H1 (cell line): Measurements from ENCODE around the gene LGALS4. TPM values are rescaled to one million over a fixed set of nuclear protein-coding genes. Genes with fewer than 3 reads are reported as not detected.
A peak's percentile ranks its signal among the peaks of the same experiment; 100 is the strongest.

Source experiments
- ATF2 ChIP-seq: IDR thresholded peaks from 2 replicates; pipeline ENCODE4 v1.6.1; 2012; ENCODE audit warnings: low read length, inconsistent platforms
- BCL11A ChIP-seq, 2 experiments: IDR thresholded peaks; one replicate each; pipeline ENCODE4 v1.6.1; 2011; ENCODE audit warnings: low read depth in 2 of 2, low read length in 2 of 2, mild to moderate bottlenecking in 2 of 2
- CREB1 ChIP-seq: IDR thresholded peaks from 2 replicates; pipeline ENCODE4 v1.6.1; 2012; ENCODE audit warnings: inconsistent platforms
- FOSL1 ChIP-seq: IDR thresholded peaks from 2 replicates; pipeline ENCODE4 v1.6.1; 2011; ENCODE audit warnings: mild to moderate bottlenecking, low read depth, low read length, moderate library complexity; ENCODE audit not compliant: insufficient read depth
- MAX ChIP-seq: IDR thresholded peaks from 2 replicates; pipeline ENCODE4 v1.6.1; 2012; ENCODE audit warnings: inconsistent platforms
- NRF1 ChIP-seq: IDR thresholded peaks from 2 replicates; pipeline ENCODE4 v1.6.1; 2011; ENCODE audit warnings: mild to moderate bottlenecking, low read depth, low read length, improper control_type of control experiment
- POLR2AphosphoS5 ChIP-seq: IDR thresholded peaks from 2 replicates; pipeline ENCODE4 v1.6.1; 2011; ENCODE audit warnings: low read depth, low read length
- RAD21 ChIP-seq, 2 experiments: IDR thresholded peaks in 1 of 2; conservative IDR thresholded peaks in 1 of 2; 2 replicates each; pipeline ENCODE4 v1.6.1; 2011; ENCODE audit warnings: low read depth in 2 of 2, low read length in 2 of 2, improper control_type of control experiment in 1 of 2, inconsistent platforms in 1 of 2, mild to moderate bottlenecking in 1 of 2, moderate library complexity in 1 of 2
- RFX5 ChIP-seq: IDR thresholded peaks from 2 replicates; pipeline ENCODE4 v1.6.1; 2011; ENCODE audit warnings: low read depth, low read length, improper control_type of control experiment, borderline replicate concordance
- RXRA ChIP-seq: IDR thresholded peaks from 2 replicates; pipeline ENCODE4 v1.6.1; 2011; ENCODE audit warnings: low read depth, mild to moderate bottlenecking, low read length, moderate library complexity; ENCODE audit not compliant: insufficient read depth
- SIN3A ChIP-seq, 2 experiments: IDR thresholded peaks in 1 of 2; conservative IDR thresholded peaks in 1 of 2; 2 replicates each; pipeline ENCODE4 v1.6.1; 2011 to 2012; ENCODE audit warnings: low read length in 2 of 2, improper control_type of control experiment in 1 of 2, low read depth in 1 of 2, mild to moderate bottlenecking in 1 of 2
- TAF7 ChIP-seq: optimal IDR thresholded peaks from 2 replicates; pipeline ENCODE3; 2011; ENCODE audit warnings: low read depth, mild to moderate bottlenecking, inconsistent platforms, low read length, moderate library complexity, borderline replicate concordance
- TBP ChIP-seq: IDR thresholded peaks from 2 replicates; pipeline ENCODE4 v1.6.1; 2011; ENCODE audit warnings: low read depth, low read length, improper control_type of control experiment
- TEAD4 ChIP-seq: IDR thresholded peaks from 2 replicates; pipeline ENCODE4 v1.6.1; 2012; ENCODE audit warnings: low read depth, low read length, inconsistent platforms, mixed read lengths
- USF2 ChIP-seq: IDR thresholded peaks from 2 replicates; pipeline ENCODE4 v1.6.1; 2011; ENCODE audit warnings: low read length, improper control_type of control experiment
- polyA plus RNA-seq, 7 experiments: library from polyadenylated mRNA; depleted of rRNA in 3 of 7; stranded (reverse) in 5 of 7; unstranded in 2 of 7; fragments of >200 nt in 5 of 7; fragments of 200-250 nt in 2 of 7; gene quantifications; 1 replicate in 5 of 7; 2 replicates in 1 of 7; 4 replicates in 1 of 7; pipeline versions ENCODE4 v1.2.1 to v1.2.3, GENCODE V29; 2011 to 2013; ENCODE audit warnings: missing spikeins in 2 of 7, mixed read lengths in 2 of 7
- total RNA-seq: library from RNA; stranded (reverse); fragmentation: NEBNext Ultra II Directional; extraction: Animal tissue kit (Norgen Biotek cat#: 25700); gene quantifications from 2 replicates; pipeline ENCODE4 v1.2.1, GENCODE V29; 2021

Gene LGALS4
- total and polyA plus RNA-seq, 2 of the 8 experiments (the other 6 are each of a cell fraction or from before 2014, with no cell fraction given): 0.32 to 0.37 TPM

GRCh38 chr19:38851622-38852230 is 39.0 kb upstream of the LGALS4 start (continued):
- TF ChIP-seq ATF2 (no peak), POLR2AphosphoS5 (peak; percentile 40), BCL11A (IDR thresholded peaks at IDR 0.05; ENCODE audit: low read depth in 2 of 2, low read length in 2 of 2) (no peak), SIN3A (conservative IDR thresholded peaks at IDR 0.05 in 1 of 2, IDR thresholded peaks at IDR 0.05 in 1 of 2; ENCODE audit: low read depth in 1 of 2, low read length in 2 of 2) (peak in 1 of 2 experiments; percentile 69; a peak in 2 of 4 replicates), RXRA (no peak), TAF7 (no peak), CREB1 (peak; percentile 95), USF2 (peak; percentile 81), FOSL1 (no peak), RFX5 (no peak), RAD21 (IDR thresholded peaks at IDR 0.05 in 1 of 2, conservative IDR thresholded peaks at IDR 0.05 in 1 of 2; ENCODE audit: low read depth in 2 of 2, low read length in 2 of 2) (0 out of 4 replicates have a peak, but pooled peaks of 1 of the 2 experiments have one; percentile 1), MAX (peak; percentile 98), TBP (peak; percentile 28; the same call in 1 of the 2 replicates), TEAD4 (peak; percentile 92), NRF1 (peak; percentile 16; the same call in 1 of the 2 replicates)
